PFSK-1 (cell line): ENCODE measurements around the gene PAPPA2.

ENCODE experiments used
- FOXP2 ChIP-seq: optimal IDR thresholded peaks from 2 replicates; pipeline ENCODE3; 2011; ENCODE audit warnings: borderline replicate concordance, control low read depth, inconsistent platforms; ENCODE audit not compliant: insufficient read depth; ENCODE audit errors: extremely low read length, extremely low read depth
- POLR2AphosphoS5 ChIP-seq: IDR thresholded peaks from 2 replicates; pipeline ENCODE4 v1.6.1; 2012; ENCODE audit warnings: low read depth, mild to moderate bottlenecking, control low read depth, low read length, moderate library complexity
- SIN3A ChIP-seq: IDR thresholded peaks from 2 replicates; pipeline ENCODE4 v1.6.1; 2012; ENCODE audit warnings: mild to moderate bottlenecking, low read length, moderate library complexity, borderline replicate concordance; ENCODE audit not compliant: insufficient read depth
- TAF1 ChIP-seq: IDR thresholded peaks from 2 replicates; pipeline ENCODE4 v1.6.1; 2012; ENCODE audit warnings: low read length, control low read depth, borderline replicate concordance; ENCODE audit not compliant: insufficient read depth
- TF ChIP-seq, protein P1 (sequence below), 2 experiments: IDR thresholded peaks; 2 replicates each; pipeline versions ENCODE4 v1.6.1 to v1.8.0; 2011 to 2012; ENCODE audit warnings: low read depth in 2 of 2, low read length in 2 of 2, control low read depth in 1 of 2, inconsistent platforms in 1 of 2, mild to moderate bottlenecking in 1 of 2, moderate library complexity in 1 of 2; ENCODE audit not compliant: insufficient read depth in 1 of 2

Gene PAPPA2

DNA sequence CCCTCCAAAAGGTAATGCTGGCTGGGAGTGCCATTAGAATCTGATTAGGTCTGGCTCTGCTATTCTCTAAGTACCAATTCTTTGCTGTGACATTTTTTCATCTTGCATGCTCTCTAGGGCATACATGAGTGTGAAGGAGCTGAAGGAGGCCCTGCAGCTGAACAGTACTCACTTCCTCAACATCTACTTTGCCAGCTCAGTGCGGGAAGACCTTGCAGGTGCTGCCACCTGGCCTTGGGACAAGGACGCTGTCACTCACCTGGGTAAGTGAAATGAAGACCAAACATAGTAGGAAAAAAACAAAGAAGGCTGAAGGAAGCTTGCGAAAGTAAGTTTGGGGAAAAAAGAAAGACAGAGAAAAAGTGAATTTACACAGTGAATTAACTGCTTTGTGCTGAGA, 207.9 kb downstream of the PAPPA2 start:
- no peak for TF ChIP-seq TAF1
- TF ChIP-seq SIN3A, result no peak
- TF ChIP-seq POLR2AphosphoS5, result no peak
- TF ChIP-seq FOXP2, result no peak
- TF ChIP-seq, protein P1, sequence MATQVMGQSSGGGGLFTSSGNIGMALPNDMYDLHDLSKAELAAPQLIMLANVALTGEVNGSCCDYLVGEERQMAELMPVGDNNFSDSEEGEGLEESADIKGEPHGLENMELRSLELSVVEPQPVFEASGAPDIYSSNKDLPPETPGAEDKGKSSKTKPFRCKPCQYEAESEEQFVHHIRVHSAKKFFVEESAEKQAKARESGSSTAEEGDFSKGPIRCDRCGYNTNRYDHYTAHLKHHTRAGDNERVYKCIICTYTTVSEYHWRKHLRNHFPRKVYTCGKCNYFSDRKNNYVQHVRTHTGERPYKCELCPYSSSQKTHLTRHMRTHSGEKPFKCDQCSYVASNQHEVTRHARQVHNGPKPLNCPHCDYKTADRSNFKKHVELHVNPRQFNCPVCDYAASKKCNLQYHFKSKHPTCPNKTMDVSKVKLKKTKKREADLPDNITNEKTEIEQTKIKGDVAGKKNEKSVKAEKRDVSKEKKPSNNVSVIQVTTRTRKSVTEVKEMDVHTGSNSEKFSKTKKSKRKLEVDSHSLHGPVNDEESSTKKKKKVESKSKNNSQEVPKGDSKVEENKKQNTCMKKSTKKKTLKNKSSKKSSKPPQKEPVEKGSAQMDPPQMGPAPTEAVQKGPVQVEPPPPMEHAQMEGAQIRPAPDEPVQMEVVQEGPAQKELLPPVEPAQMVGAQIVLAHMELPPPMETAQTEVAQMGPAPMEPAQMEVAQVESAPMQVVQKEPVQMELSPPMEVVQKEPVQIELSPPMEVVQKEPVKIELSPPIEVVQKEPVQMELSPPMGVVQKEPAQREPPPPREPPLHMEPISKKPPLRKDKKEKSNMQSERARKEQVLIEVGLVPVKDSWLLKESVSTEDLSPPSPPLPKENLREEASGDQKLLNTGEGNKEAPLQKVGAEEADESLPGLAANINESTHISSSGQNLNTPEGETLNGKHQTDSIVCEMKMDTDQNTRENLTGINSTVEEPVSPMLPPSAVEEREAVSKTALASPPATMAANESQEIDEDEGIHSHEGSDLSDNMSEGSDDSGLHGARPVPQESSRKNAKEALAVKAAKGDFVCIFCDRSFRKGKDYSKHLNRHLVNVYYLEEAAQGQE (IDR thresholded peaks at IDR 0.05; ENCODE audit: insufficient read depth in 1 of 2, low read depth in 2 of 2, low read length in 2 of 2), result no peak

DNA sequence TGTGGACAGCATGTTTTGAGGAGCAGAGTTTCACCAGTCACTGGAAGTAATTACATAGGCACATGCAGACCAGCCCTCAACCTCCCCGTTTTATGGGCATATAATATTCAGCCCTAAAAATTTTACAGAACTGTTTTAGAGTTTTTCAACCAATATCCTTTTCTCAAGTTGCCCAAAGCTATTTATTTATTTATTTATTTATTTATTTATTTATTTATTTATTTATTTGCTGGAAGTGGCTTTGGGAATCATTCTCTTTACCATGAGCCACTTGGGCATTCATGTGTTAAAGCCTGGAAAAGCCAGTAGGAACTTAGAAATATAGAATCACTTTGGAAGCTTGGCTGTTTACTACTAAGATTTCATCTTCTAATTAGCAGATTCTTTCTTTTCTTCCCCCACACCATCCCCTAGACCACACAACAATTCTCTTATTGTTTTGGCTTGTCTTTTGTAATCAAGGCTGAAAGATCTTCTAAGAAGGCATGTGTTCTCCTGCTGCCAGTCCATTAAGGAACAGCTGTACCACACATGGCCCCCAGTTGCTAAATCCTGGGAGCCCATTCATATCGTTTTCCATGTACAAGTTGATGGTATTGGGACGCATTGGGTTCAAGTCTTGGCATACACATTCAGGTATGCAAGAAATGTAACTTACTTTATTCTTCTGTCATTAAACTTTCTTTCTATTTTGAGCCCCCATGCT, 220.0 kb downstream of the PAPPA2 start:
- TF ChIP-seq FOXP2 (no peak), SIN3A (no peak), TAF1 (no peak), POLR2AphosphoS5 (no peak)
- TF ChIP-seq, protein P1 (IDR thresholded peaks at IDR 0.05; ENCODE audit: insufficient read depth in 1 of 2, low read depth in 2 of 2, low read length in 2 of 2), result no peak

DNA sequence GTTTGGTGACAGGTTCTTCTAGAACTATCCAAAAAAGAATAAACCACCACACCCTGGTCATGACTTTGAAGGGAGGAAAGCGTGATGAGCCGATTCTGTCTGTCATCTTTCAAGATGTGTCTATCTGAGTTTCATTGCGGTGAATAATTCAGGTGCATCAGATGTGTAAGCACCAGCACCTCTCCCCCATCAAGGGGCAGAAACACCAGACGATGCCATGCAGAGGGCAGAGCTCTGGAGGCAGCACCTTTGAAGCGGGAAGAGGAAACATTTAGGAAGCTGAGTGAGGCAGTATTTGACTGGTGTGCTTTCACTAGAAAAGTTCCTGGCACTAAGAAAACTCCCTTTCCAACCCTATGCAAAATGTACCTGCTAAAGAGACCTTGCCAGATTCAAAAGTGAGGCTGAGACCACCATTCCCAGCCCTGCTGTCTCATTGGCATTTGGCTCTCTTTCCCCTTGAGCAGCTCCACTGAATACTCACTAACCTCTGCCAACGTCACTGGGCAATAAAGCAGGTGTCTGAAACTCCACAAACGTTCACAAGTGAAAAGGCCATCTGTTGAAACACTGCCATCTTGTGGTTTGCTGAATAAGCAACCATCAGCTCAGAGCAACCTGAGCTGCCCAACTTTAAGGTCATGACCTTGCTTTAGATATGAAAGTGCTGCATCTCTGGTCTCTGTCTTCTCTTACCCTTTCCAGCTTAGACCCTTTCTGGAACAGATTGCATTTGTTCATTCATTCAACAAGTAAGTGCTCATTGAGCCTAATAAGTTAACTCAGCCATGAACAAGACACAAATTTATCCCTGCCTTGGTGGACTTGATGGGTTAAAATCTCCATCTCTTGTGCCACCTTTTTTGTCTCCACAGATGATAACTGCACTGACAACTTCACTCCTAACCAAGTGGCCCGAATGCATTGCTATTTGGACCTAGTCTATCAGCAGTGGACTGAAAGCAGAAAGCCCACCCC, 228.6 kb downstream of the PAPPA2 start:
- TF ChIP-seq TAF1 (no peak), SIN3A (no peak), POLR2AphosphoS5 (no peak), FOXP2 (no peak)
- TF ChIP-seq, protein P1 (IDR thresholded peaks at IDR 0.05; ENCODE audit: insufficient read depth in 1 of 2, low read depth in 2 of 2, low read length in 2 of 2), result no peak

DNA sequence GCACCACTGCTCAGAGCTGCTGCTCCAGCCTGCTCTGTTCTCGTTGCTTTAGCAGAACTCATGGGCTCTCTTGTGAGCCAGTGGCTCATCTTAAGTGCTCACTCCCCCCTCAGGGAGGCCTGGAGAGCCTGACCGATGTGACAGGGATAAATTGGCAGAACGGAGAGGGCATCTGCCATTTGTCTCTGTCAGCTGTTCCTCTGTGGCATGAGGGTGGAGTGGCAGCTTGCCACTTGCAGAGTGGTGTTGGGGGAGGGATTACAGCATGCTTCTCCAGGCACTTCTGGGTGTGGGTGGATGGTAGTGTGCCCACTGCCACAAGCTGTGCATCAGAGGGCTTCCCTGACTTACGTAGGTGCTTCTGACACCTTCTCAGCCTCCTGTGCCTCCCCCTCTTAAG, 229.5 kb downstream of the PAPPA2 start:
- TF ChIP-seq FOXP2 (no peak), SIN3A (no peak), TAF1 (no peak), POLR2AphosphoS5 (no peak)
- TF ChIP-seq, protein P1 (IDR thresholded peaks at IDR 0.05; ENCODE audit: insufficient read depth in 1 of 2, low read depth in 2 of 2, low read length in 2 of 2), result no peak
